SIG-M5 (cell line): Measurements from ENCODE around the gene ZNF442.
"Not testable (repeated sequence)": the region's sequence is repeated elsewhere in the genome, so short reads cannot be mapped to it uniquely, and the experiment has no call there.

Experiments
- DNase-seq: peaks from one replicate; lab custom pipeline; 2025; lab: John Stamatoyannopoulos, UW

ZNF442 gene

DNA sequence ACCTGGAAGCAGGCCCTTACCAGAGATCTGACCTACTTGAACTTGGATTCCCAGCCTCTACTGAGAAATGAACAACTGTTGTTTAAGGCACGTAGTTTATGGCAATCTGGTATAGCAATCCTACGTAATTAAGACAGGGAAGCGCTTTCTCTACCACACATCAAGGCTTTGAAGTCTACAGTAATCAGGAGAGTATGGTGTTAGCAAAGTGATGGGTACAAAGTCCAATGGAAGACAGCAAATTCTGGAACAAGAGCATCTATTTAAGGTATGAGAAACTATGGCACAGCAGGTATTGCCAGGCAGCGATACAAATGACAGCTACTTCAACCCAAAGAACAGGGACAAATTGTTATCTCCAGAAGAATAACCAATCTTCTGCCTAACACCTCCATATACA lies 35.1 kb downstream of the ZNF442 start:
- DNase-seq = no peak

DNA sequence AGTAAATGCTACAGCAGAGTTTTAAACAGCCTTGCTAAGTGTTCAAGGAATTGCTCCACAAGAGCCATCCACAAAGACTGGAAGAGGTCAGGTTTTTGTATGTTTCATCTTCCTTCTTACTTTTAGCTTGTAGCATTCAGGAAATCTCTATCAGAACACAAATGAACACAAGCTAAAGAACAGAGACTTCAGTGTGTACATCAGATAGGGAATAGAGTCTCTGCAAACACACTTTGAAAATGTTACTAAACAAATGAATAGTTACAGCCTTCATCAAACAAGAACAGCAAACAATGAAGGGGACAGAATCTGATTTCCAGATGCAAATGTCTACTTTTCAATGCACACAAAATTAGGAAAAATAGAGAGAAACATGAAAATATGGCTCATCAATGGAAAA lies 39.8 kb downstream of the ZNF442 start:
- no peak for DNase-seq

DNA sequence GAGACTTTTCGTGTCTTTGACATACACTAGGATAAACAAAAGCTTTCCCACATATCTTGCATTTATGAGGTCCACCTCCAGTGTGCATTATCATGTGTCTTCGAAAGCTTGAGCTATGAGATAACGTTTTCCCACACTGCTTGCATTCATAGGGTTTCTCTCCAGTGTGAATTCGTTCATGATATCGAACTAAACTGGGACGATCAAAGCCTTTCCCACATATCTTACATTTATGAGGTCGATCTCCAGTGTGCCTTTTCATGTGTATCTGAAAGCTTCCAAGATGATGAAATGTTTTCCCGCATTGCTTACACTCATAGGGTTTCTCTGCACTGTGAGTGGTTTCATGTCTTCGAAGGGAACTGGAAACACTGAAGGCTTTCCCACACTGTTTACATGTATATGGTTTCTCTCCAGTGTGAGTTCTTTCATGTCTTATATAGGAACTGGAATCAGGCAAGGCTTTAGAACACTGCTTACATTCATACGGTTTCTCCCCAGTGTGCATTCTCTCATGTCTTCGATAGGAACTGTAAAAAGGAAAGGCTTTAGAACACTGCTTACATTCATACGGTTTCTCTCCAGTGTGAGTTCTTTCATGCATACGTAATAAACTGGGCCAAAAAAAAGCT lies 46.6 kb downstream of the ZNF442 start:
- DNase-seq = no peak

DNA sequence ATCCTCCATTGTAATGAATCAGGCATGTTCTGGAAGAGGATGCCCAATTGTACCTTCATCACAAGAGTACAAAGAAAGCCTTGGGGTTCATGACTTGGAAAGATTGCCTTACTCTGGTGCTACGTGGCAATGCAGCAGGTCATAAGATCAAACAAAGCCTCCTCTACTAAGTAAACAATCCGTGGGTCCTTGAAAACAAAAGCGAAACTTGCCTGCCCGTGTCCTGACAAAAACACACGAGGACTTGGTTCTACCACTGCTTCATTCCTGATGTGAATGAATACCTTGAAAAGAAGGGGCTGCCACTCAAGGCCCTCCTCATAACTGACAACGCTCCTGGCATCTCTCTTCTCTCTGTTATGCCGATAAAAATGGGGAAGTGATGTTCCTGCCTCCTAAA lies 50.9 kb downstream of the ZNF442 start:
- no peak for DNase-seq

DNA sequence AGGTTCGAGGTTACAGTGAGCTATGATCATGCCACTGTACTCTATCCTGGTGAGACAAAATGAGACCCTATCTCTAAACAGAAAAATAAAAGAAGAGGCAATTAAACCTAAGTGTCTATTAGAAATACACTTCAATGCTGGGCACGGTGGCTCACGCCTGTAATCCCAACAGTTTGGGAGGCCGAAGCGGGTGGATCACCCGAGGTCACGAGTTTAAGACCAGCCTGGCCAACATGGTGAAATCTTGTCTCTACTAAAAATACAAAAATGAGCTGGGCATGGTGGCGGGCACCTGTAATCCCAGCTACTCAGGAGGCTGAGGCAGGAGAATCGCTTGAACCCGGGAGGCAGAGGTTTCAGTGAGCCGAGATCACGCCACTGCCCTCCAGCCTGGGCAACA lies 56.6 kb downstream of the ZNF442 start:
- DNase-seq = not testable (repeated sequence)
